Endothelial cell of umbilical vein (primary cell): ENCODE data around the gene CACNA2D3. TPM values are rescaled to one million over a fixed set of nuclear protein-coding genes. Genes with fewer than 3 reads are reported as not detected.

Experiments used
- BruUV-seq: library from RNA; stranded (reverse); fragments of 400-500 nt; replicated peaks from 2 replicates; lab custom pipeline; 2021; lab: Mats Ljungman, UMichigan
- CTCF ChIA-PET: fragments of 300-600, 350-600 bp; sonication (Branson Sonifier 250); formaldehyde crosslinking; loops from one replicate; lab custom pipeline; 2021; ENCODE audit warnings: antibody characterized with exemption, inconsistent platforms; lab: Charles Lee
- POLR2A ChIA-PET: fragments of 300-600, 350-600 bp; sonication (Branson Sonifier 250); formaldehyde crosslinking; loops from one replicate; lab custom pipeline; 2021; ENCODE audit warnings: antibody characterized with exemption, inconsistent platforms; lab: Charles Lee
- DNase-seq: peaks from one replicate; pipeline ENCODE4 v3.0.0-alpha.2; 2011; ENCODE audit warnings: low read depth, low spot score
- FAIRE-seq: peaks from 2 replicates; lab custom pipeline; 2011; peaks lifted over from hg19 to GRCh38; lab: Jason Lieb, UNC
- H2AFZ ChIP-seq: 2 replicates; pipeline ENCODE4 v1.6.0; 2012; ENCODE audit warnings: low read depth, low read length, control low read depth, inconsistent platforms
- H3K27ac ChIP-seq: 2 replicates; pipeline ENCODE4 v1.5.1; 2011; ENCODE audit warnings: low read depth, mild to moderate bottlenecking, control low read depth, low read length, moderate library complexity; ENCODE audit not compliant: insufficient read depth
- H3K27me3 ChIP-seq, 2 experiments: 2 replicates each; pipeline versions ENCODE4 v1.6.0 to v1.6.1; 2011; ENCODE audit warnings: low read length in 2 of 2, mixed read lengths in 1 of 2; ENCODE audit not compliant: control insufficient read depth in 2 of 2, insufficient read depth in 2 of 2
- H3K36me3 ChIP-seq, 2 experiments: 2 replicates in 1 of 2; 3 replicates in 1 of 2; pipeline ENCODE4 v1.5.1; 2011; ENCODE audit warnings: low read length in 2 of 2, mild to moderate bottlenecking in 1 of 2, moderate library complexity in 1 of 2; ENCODE audit not compliant: control insufficient read depth in 2 of 2, insufficient read depth in 2 of 2; ENCODE audit errors: extremely low read depth in 1 of 2
- H3K4me1 ChIP-seq: 3 replicates; pipeline ENCODE4 v1.5.1; 2011; ENCODE audit warnings: mild to moderate bottlenecking, low read length; ENCODE audit not compliant: control insufficient read depth, insufficient read depth; ENCODE audit errors: extremely low read depth
- H3K4me2 ChIP-seq: 2 replicates; pipeline ENCODE4 v1.6.1; 2011; ENCODE audit warnings: low read length, control low read depth, mixed read lengths; ENCODE audit not compliant: insufficient read depth
- H3K4me3 ChIP-seq, 3 experiments: fragments of 200-600 bp in 1 of 3; sonication (generic), shearing (Covaris generic) in 1 of 3; replicated peaks in 1 of 3; 2 replicates each; pipeline ENCODE4 v1.5.1; 2011 to 2016; ENCODE audit warnings: control low read depth in 3 of 3, low read length in 3 of 3, mild to moderate bottlenecking in 2 of 3, inconsistent platforms in 1 of 3, low read depth in 1 of 3, moderate library complexity in 1 of 3; ENCODE audit not compliant: insufficient read depth in 1 of 3
- H3K79me2 ChIP-seq: 2 replicates; pipeline ENCODE4 v1.6.0; 2012; ENCODE audit warnings: low read length, inconsistent platforms; ENCODE audit not compliant: control insufficient read depth, insufficient read depth
- H3K9ac ChIP-seq: replicated peaks from 2 replicates; pipeline ENCODE3; 2011; ENCODE audit warnings: low read length, control low read depth; ENCODE audit not compliant: insufficient read depth; ENCODE audit errors: extremely low read depth
- H3K9me1 ChIP-seq: replicated peaks from 3 replicates; pipeline ENCODE4 v1.6.0; 2011; ENCODE audit warnings: mild to moderate bottlenecking, low read length; ENCODE audit not compliant: control insufficient read depth, insufficient read depth; ENCODE audit errors: extremely low read depth
- H3K9me3 ChIP-seq: replicated peaks from 2 replicates; pipeline ENCODE4 v1.5.1; 2012; ENCODE audit warnings: low read length, inconsistent platforms; ENCODE audit not compliant: control insufficient read depth, insufficient read depth
- H4K20me1 ChIP-seq: replicated peaks from 2 replicates; pipeline ENCODE3; 2011; ENCODE audit warnings: mild to moderate bottlenecking, low read length; ENCODE audit not compliant: control insufficient read depth, insufficient read depth; ENCODE audit errors: extremely low read depth
- EZH2 ChIP-seq: IDR thresholded peaks from 2 replicates; pipeline ENCODE4 v1.6.1; 2012; ENCODE audit warnings: borderline replicate concordance, low read depth, mild to moderate bottlenecking, moderate library complexity, low read length, inconsistent platforms; ENCODE audit not compliant: severe bottlenecking
- FOS ChIP-seq: IDR thresholded peaks from 2 replicates; pipeline ENCODE4 v1.6.1; 2011; ENCODE audit warnings: mild to moderate bottlenecking, low read length, moderate library complexity, borderline replicate concordance; ENCODE audit not compliant: insufficient read depth
- JUN ChIP-seq: IDR thresholded peaks from 2 replicates; pipeline ENCODE4 v1.6.1; 2011; ENCODE audit warnings: borderline replicate concordance, low read depth; ENCODE audit not compliant: insufficient read length, insufficient read depth
- MYC ChIP-seq: IDR thresholded peaks from one replicate; pipeline ENCODE4 v1.6.1; 2011; ENCODE audit warnings: mild to moderate bottlenecking, low read depth, low read length
- dilution Hi-C: fragments of 300-500 bp; cut with MboI; formaldehyde crosslinking; loops from one replicate; pipeline ENCODE4 v1.15.0; 2019; ENCODE audit warnings: low sequenced_read_pairs; ENCODE audit not compliant: extremely low pct_ligation_motif_present
- intact Hi-C: fragments of 100-400 bp; cut with micrococcal nuclease; formaldehyde crosslinking; loops from one replicate; pipeline ENCODE4 v1.10.0; 2022
- polyA plus RNA-seq, 4 experiments: library from polyadenylated mRNA; depleted of rRNA in 3 of 4; stranded (reverse) in 3 of 4; unstranded in 1 of 4; fragments of >200 nt; gene quantifications; 2 replicates each; pipeline versions ENCODE4 v1.2.1 to v1.2.3, GENCODE V29; 2011 to 2012; ENCODE audit warnings: missing spikeins in 1 of 4
- total RNA-seq: library from RNA; stranded (reverse); gene quantifications from 2 replicates; pipeline ENCODE4 v1.2.3, GENCODE V29; 2021
- TF ChIP-seq, protein P1 (sequence below), 2 donors: IDR thresholded peaks; 1 replicate in 1 of 2; 2 replicates in 1 of 2; pipeline ENCODE4 v1.5.1; 2011; ENCODE audit warnings: low read length in 2 of 2, mild to moderate bottlenecking in 2 of 2, moderate library complexity in 2 of 2, control low read depth in 1 of 2, inconsistent platforms in 1 of 2, low read depth in 1 of 2; ENCODE audit not compliant: insufficient read depth in 1 of 2; ENCODE audit errors: extremely low read depth in 1 of 2
- TF ChIP-seq, protein P2 (sequence below): IDR thresholded peaks from 2 replicates; pipeline ENCODE4 v1.6.1; 2011; ENCODE audit not compliant: insufficient read depth, insufficient read length

Gene CACNA2D3
- total and polyA plus RNA-seq, 2 donors (not counting 3 experiments of a cell fraction or from before 2014, with no cell fraction given) = not detected

GRCh38 chr3:54447427-54447826 is 325.1 kb downstream of the CACNA2D3 start:
- no TSS peak for BruUV-seq
- Histone ChIP-seq H3K4me2 (no peak overlapping the region), H3K79me2 (no peaks in the 10 kb centered on the region), H2AFZ (no peak overlapping the region), H3K36me3 (no peaks in the 10 kb centered on the region), H3K9me3 (peaks cover 11% of the 10 kb centered on the region), H3K27ac (no peak overlapping the region), H3K9ac (no peak overlapping the region), H3K4me3 (no peak overlapping the region), H3K27me3 (no peaks in the 10 kb centered on the region), H4K20me1 (no peaks in the 10 kb centered on the region), H3K4me1 (no peaks in the 10 kb centered on the region), H3K9me1 (no peaks in the 10 kb centered on the region)
- dilution Hi-C loops = no loop called here
- DNase-seq (no peak), FAIRE-seq (no peak)
- POLR2A ChIA-PET = no interaction called here
- intact Hi-C loops = no loop called here
- TF ChIP-seq FOS = no peak
- TF ChIP-seq, protein P1, sequence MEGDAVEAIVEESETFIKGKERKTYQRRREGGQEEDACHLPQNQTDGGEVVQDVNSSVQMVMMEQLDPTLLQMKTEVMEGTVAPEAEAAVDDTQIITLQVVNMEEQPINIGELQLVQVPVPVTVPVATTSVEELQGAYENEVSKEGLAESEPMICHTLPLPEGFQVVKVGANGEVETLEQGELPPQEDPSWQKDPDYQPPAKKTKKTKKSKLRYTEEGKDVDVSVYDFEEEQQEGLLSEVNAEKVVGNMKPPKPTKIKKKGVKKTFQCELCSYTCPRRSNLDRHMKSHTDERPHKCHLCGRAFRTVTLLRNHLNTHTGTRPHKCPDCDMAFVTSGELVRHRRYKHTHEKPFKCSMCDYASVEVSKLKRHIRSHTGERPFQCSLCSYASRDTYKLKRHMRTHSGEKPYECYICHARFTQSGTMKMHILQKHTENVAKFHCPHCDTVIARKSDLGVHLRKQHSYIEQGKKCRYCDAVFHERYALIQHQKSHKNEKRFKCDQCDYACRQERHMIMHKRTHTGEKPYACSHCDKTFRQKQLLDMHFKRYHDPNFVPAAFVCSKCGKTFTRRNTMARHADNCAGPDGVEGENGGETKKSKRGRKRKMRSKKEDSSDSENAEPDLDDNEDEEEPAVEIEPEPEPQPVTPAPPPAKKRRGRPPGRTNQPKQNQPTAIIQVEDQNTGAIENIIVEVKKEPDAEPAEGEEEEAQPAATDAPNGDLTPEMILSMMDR (IDR thresholded peaks at IDR 0.05; ENCODE audit: extremely low read depth in 1 of 2, insufficient read depth in 1 of 2, low read depth in 1 of 2, low read length in 2 of 2) = no peak
- TF ChIP-seq, protein P2, sequence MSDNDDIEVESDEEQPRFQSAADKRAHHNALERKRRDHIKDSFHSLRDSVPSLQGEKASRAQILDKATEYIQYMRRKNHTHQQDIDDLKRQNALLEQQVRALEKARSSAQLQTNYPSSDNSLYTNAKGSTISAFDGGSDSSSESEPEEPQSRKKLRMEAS = no peak
- TF ChIP-seq MYC = no peak
- no peak for TF ChIP-seq EZH2
- TF ChIP-seq JUN = no peak
- CTCF ChIA-PET = interaction anchor here (1.3 kb wide), 1 partner anchor 19 kb away, joined by 3 read pairs; no protein-coding TSS in a partner anchor
